Measurements from ENCODE around the gene MTHFD1L. TPM values are rescaled to one million over a fixed set of nuclear protein-coding genes. Genes with fewer than 3 reads are reported as not detected.

The MTHFD1L gene
- total RNA-seq, 1 donor = 4.0 TPM

GRCh38 chr6:151054306-151054705, 188.8 kb downstream of the MTHFD1L start:
- Histone ChIP-seq H3K4me1 (ENCODE audit: insufficient read depth, low read length) (no peaks in the 10 kb centered on the region), H3K4me3 (ENCODE audit: low read length) (no peak overlapping the region), H3K27me3 (ENCODE audit: insufficient read depth, low read length) (no peaks in the 10 kb centered on the region), H3K9me3 (ENCODE audit: low read depth, low read length) (no peaks in the 10 kb centered on the region)

GRCh38 chr6:151056230-151056907, 190.9 kb downstream of the MTHFD1L start:
- H3K4me1 ChIP-seq (ENCODE audit: insufficient read depth, low read length) = peaks cover 4% of the 10 kb centered on the region
- no peaks in the 10 kb centered on the region for H3K9me3 ChIP-seq (ENCODE audit: low read depth, low read length)
- H3K4me3 ChIP-seq (ENCODE audit: low read length) = no peak overlapping the region
- H3K27me3 ChIP-seq (ENCODE audit: insufficient read depth, low read length) = no peaks in the 10 kb centered on the region

- H3K4me1 ChIP-seq (ENCODE audit: insufficient read depth, low read length) = peaks cover 4% of the 10 kb centered on the region
- H3K4me3 ChIP-seq (ENCODE audit: low read length) = no peak overlapping the region
- no peaks in the 10 kb centered on the region for H3K9me3 ChIP-seq (ENCODE audit: low read depth, low read length)
- H3K27me3 ChIP-seq (ENCODE audit: insufficient read depth, low read length) = no peaks in the 10 kb centered on the region
Measured at GRCh38 chr6:151057061-151057460, 191.6 kb downstream of the MTHFD1L start.

GRCh38 chr6:151058021-151058733, 192.7 kb downstream of the MTHFD1L start:
- no peaks in the 10 kb centered on the region for H3K27me3 ChIP-seq (ENCODE audit: insufficient read depth, low read length)

GRCh38 chr6:151059612-151060095, 194.2 kb downstream of the MTHFD1L start:
- Histone ChIP-seq H3K27me3 (ENCODE audit: insufficient read depth, low read length) (no peaks in the 10 kb centered on the region), H3K9me3 (ENCODE audit: low read depth, low read length) (no peaks in the 10 kb centered on the region), H3K4me3 (ENCODE audit: low read length) (no peak overlapping the region), H3K4me1 (ENCODE audit: insufficient read depth, low read length) (peaks cover 4% of the 10 kb centered on the region)

More at GRCh38 chr6:151058021-151058733, 192.7 kb downstream of the MTHFD1L start:
- no peaks in the 10 kb centered on the region for H3K9me3 ChIP-seq (ENCODE audit: low read depth, low read length)
- H3K4me1 ChIP-seq (ENCODE audit: insufficient read depth, low read length) = peaks cover 4% of the 10 kb centered on the region
- H3K4me3 ChIP-seq (ENCODE audit: low read length) = no peak overlapping the region

GRCh38 chr6:151060096-151060765, 194.7 kb downstream of the MTHFD1L start:
- peaks cover 4% of the 10 kb centered on the region for H3K4me1 ChIP-seq (ENCODE audit: insufficient read depth, low read length)
- H3K27me3 ChIP-seq (ENCODE audit: insufficient read depth, low read length) = no peaks in the 10 kb centered on the region
- no peaks in the 10 kb centered on the region for H3K9me3 ChIP-seq (ENCODE audit: low read depth, low read length)
- H3K4me3 ChIP-seq (ENCODE audit: low read length) = no peak overlapping the region

GRCh38 chr6:151060766-151061531, 195.4 kb downstream of the MTHFD1L start:
- H3K4me3 ChIP-seq (ENCODE audit: low read length) = no peak overlapping the region

GRCh38 chr6:151063352-151063751, 197.8 kb downstream of the MTHFD1L start:
- no peaks in the 10 kb centered on the region for H3K27me3 ChIP-seq (ENCODE audit: insufficient read depth, low read length)
- H3K4me1 ChIP-seq (ENCODE audit: insufficient read depth, low read length) = peaks cover 4% of the 10 kb centered on the region

More at GRCh38 chr6:151060766-151061531, 195.4 kb downstream of the MTHFD1L start:
- Histone ChIP-seq H3K27me3 (ENCODE audit: insufficient read depth, low read length) (no peaks in the 10 kb centered on the region), H3K9me3 (ENCODE audit: low read depth, low read length) (no peaks in the 10 kb centered on the region), H3K4me1 (ENCODE audit: insufficient read depth, low read length) (peaks cover 4% of the 10 kb centered on the region)

GRCh38 chr6:151063842-151064647, 198.5 kb downstream of the MTHFD1L start:
- Histone ChIP-seq H3K4me1 (ENCODE audit: insufficient read depth, low read length) (peaks cover 4% of the 10 kb centered on the region), H3K27me3 (ENCODE audit: insufficient read depth, low read length) (no peaks in the 10 kb centered on the region), H3K4me3 (ENCODE audit: low read length) (no peak overlapping the region), H3K9me3 (ENCODE audit: low read depth, low read length) (no peaks in the 10 kb centered on the region)

More at GRCh38 chr6:151063352-151063751, 197.8 kb downstream of the MTHFD1L start:
- H3K4me3 ChIP-seq (ENCODE audit: low read length) = no peak overlapping the region
- H3K9me3 ChIP-seq (ENCODE audit: low read depth, low read length) = no peaks in the 10 kb centered on the region

- Histone ChIP-seq H3K27me3 (ENCODE audit: insufficient read depth, low read length) (no peaks in the 10 kb centered on the region), H3K4me3 (ENCODE audit: low read length) (no peak overlapping the region)
Measured at GRCh38 chr6:151065027-151065815, 199.7 kb downstream of the MTHFD1L start.

GRCh38 chr6:151067684-151068596, 202.4 kb downstream of the MTHFD1L start:
- H3K9me3 ChIP-seq (ENCODE audit: low read depth, low read length) = no peaks in the 10 kb centered on the region
- H3K27me3 ChIP-seq (ENCODE audit: insufficient read depth, low read length) = no peaks in the 10 kb centered on the region
- no peaks in the 10 kb centered on the region for H3K4me1 ChIP-seq (ENCODE audit: insufficient read depth, low read length)
- H3K4me3 ChIP-seq (ENCODE audit: low read length) = no peak overlapping the region

More at GRCh38 chr6:151065027-151065815, 199.7 kb downstream of the MTHFD1L start:
- Histone ChIP-seq H3K9me3 (ENCODE audit: low read depth, low read length) (no peaks in the 10 kb centered on the region), H3K4me1 (ENCODE audit: insufficient read depth, low read length) (peaks cover under 1% of the 10 kb centered on the region)

- no peaks in the 10 kb centered on the region for H3K9me3 ChIP-seq (ENCODE audit: low read depth, low read length)
- H3K4me1 ChIP-seq (ENCODE audit: insufficient read depth, low read length) = no peaks in the 10 kb centered on the region
- no peak overlapping the region for H3K4me3 ChIP-seq (ENCODE audit: low read length)
- no peaks in the 10 kb centered on the region for H3K27me3 ChIP-seq (ENCODE audit: insufficient read depth, low read length)
Measured at GRCh38 chr6:151068761-151069312, 203.3 kb downstream of the MTHFD1L start.

All from mononuclear cell (primary cell).